Fibroblast of skin of back (primary cell): Measurements from ENCODE around the gene ZNF835. TPM values are rescaled to one million over a fixed set of nuclear protein-coding genes. Genes with fewer than 3 reads are reported as not detected.
"Not testable (repeated sequence)": the region's sequence is repeated elsewhere in the genome, so short reads cannot be mapped to it uniquely, and the experiment has no call there.

Experiments
- DNase-seq: peaks from one replicate; pipeline ENCODE4 v3.0.0-alpha.2; 2013
- polyA plus RNA-seq, 2 experiments: library from polyadenylated mRNA; unstranded; fragments of 120-200 nt; gene quantifications; one replicate each; pipeline ENCODE4 v1.2.1, GENCODE V29; 2013; ENCODE audit not compliant: insufficient read length in 2 of 2

ZNF835 gene
- polyA plus RNA-seq (2013, experiment 1 of 2; ENCODE audit: insufficient read length) = 0.12 TPM
- 0.06 TPM for polyA plus RNA-seq (2013, experiment 2 of 2; ENCODE audit: insufficient read length)

- peak; percentile 29 for DNase-seq
These were observed at the start of gene ZNF835 for GRCh38 chr19:56671613-56671994. TSS of gene ZNF835 (minus strand) at chr19:56671757. CDS start at chr19:56665198, 6,559 bp downstream.

- no peak for DNase-seq
These were observed 48.7 kb upstream of the ZNF835 start for GRCh38 chr19:56720281-56720680.

- no peak for DNase-seq
These were observed 46.7 kb upstream of the ZNF835 start for GRCh38 chr19:56718231-56718630.

GRCh38 chr19:56712611-56713276 lies 41.2 kb upstream of the ZNF835 start:
- no peak for DNase-seq

GRCh38 chr19:56710437-56710836 lies 38.9 kb upstream of the ZNF835 start:
- no peak for DNase-seq

- no peak for DNase-seq
These were observed 36.3 kb upstream of the ZNF835 start for GRCh38 chr19:56707821-56708220.

- no peak for DNase-seq
These were observed 34.4 kb upstream of the ZNF835 start for GRCh38 chr19:56705939-56706338.

- DNase-seq = no peak
These were observed 30.3 kb upstream of the ZNF835 start for GRCh38 chr19:56701895-56702294.

GRCh38 chr19:56699552-56699951 lies 28.0 kb upstream of the ZNF835 start:
- DNase-seq = no peak

GRCh38 chr19:56692206-56692895 lies 20.8 kb upstream of the ZNF835 start:
- DNase-seq = no peak

- no peak for DNase-seq
These were observed 19.1 kb upstream of the ZNF835 start for GRCh38 chr19:56690670-56691069.

- DNase-seq = no peak
These were observed 17.6 kb upstream of the ZNF835 start for GRCh38 chr19:56689198-56689597.

- DNase-seq = no peak
These were observed 15.5 kb upstream of the ZNF835 start for GRCh38 chr19:56687031-56687430.

- no peak for DNase-seq
These were observed 11.6 kb upstream of the ZNF835 start for GRCh38 chr19:56683116-56683515.

GRCh38 chr19:56681702-56682101 lies 10.1 kb upstream of the ZNF835 start:
- no peak for DNase-seq

- DNase-seq = no peak
These were observed 6.6 kb upstream of the ZNF835 start for GRCh38 chr19:56678205-56678604.

GRCh38 chr19:56672610-56673009 lies 1.1 kb upstream of the ZNF835 start:
- not testable (repeated sequence) for DNase-seq

GRCh38 chr19:56670961-56671612 lies 470 bp downstream of the ZNF835 start:
- no peak for DNase-seq

GRCh38 chr19:56670401-56670960 lies 1.1 kb downstream of the ZNF835 start:
- no peak for DNase-seq

- DNase-seq = no peak
These were observed 2.9 kb downstream of the ZNF835 start for GRCh38 chr19:56668676-56669075.

- no peak for DNase-seq
These were observed 4.2 kb downstream of the ZNF835 start for GRCh38 chr19:56667311-56667870.

- DNase-seq = no peak
These were observed 7.0 kb downstream of the ZNF835 start for GRCh38 chr19:56664511-56664910.

GRCh38 chr19:56663931-56664500 lies 7.5 kb downstream of the ZNF835 start:
- no peak for DNase-seq
